ENCODE measurements around the gene CC2D2A.

Gene CC2D2A

DNA sequence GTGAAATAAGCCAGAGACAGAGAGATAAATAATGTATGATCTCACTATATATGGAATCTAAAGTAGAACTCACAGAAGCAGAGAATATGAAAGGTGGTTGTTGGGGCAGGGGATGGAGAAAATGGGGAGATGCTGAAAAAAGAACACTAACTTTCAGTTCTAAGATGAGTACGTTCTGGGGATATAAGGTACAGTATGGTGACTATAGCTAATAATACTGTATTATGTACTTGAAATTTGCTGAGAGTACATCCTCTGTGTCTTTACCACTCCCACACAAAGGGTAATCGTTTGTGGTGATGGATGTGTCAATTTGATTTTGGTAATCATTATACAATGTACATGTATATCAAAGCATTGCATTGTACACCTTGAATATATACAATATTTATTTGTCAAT lies 178.9 kb downstream of the CC2D2A start:
- DNase-seq (ENCODE audit: low spot score): no peak

DNA sequence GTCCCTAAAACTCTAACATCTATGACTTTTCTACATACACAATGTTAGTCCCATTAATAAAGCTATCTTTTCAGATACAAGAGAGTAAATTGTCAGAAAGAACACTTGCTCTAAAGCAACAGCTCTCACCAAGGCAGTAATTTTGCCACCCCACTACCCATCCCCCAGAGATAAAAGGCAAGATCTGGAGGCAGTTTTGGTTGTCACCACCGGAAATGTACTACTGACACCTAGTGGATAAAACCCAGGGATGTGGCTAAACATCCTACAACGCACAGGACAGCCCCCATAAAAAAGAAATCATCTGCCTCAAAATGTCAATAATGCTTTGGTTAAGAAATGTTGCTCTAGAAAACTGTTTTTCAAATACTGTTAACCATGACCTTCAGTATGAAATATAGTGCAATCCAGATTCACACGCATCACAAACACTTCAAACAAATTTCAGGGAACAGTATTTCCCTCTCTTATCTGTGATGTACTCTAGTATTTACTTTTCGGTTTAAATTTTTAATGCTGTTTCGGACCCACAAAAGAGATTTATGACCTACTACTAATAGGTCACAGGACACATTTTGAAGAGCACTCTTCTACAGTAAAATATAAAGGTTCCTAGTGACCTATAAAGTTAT lies 180.3 kb downstream of the CC2D2A start:
- DNase-seq (ENCODE audit: low spot score): peak; percentile 46
